Osteocyte (in vitro differentiated cells): Measurements from ENCODE around the gene PLA2R1. TPM values are rescaled to one million over a fixed set of nuclear protein-coding genes. Genes with fewer than 3 reads are reported as not detected.

Experiments used
- DNase-seq: peaks from one replicate; pipeline ENCODE4 v3.0.0; 2021; ENCODE audit warnings: mixed read lengths; ENCODE audit not compliant: unreplicated experiment; ENCODE audit errors: extremely low spot score
- H3K27ac Mint-ChIP-seq: one replicate; pipeline ENCODE4 v1.8.0; 2021; ENCODE audit warnings: mild to moderate bottlenecking, mixed read lengths; ENCODE audit not compliant: unreplicated experiment
- H3K27me3 Mint-ChIP-seq: one replicate; pipeline ENCODE4 v1.8.0; 2021; ENCODE audit warnings: mixed read lengths; ENCODE audit not compliant: unreplicated experiment
- H3K36me3 Mint-ChIP-seq: one replicate; pipeline ENCODE4 v1.8.0; 2021; ENCODE audit warnings: mixed read lengths; ENCODE audit not compliant: unreplicated experiment
- H3K4me1 Mint-ChIP-seq: one replicate; pipeline ENCODE4 v1.8.0; 2021; ENCODE audit warnings: mixed read lengths; ENCODE audit not compliant: unreplicated experiment
- H3K4me3 Mint-ChIP-seq: one replicate; pipeline ENCODE4 v1.8.0; 2021; ENCODE audit warnings: mild to moderate bottlenecking, moderate library complexity, mixed read lengths; ENCODE audit not compliant: unreplicated experiment
- H3K9me3 Mint-ChIP-seq: one replicate; pipeline ENCODE4 v1.8.0; 2021; ENCODE audit warnings: mixed read lengths; ENCODE audit not compliant: unreplicated experiment
- total RNA-seq: library from RNA; stranded (reverse); gene quantifications from 2 replicates; pipeline ENCODE4 v1.2.1, GENCODE V29; 2021
- TF ChIP-seq, protein P1 (sequence below): fragments of 200-600 bp; sonication (generic); IDR thresholded peaks from 2 replicates; pipeline ENCODE4 v1.5.0; 2021; ENCODE audit warnings: antibody characterized with exemption, mild to moderate bottlenecking, moderate library complexity

The PLA2R1 gene
- total RNA-seq, 1 donor from 2014 or later: 78.9 TPM

GRCh38 chr2:159897081-159897480 lies 165.3 kb downstream of the PLA2R1 start:
- H3K27ac Mint-ChIP-seq: no peak overlapping the region
- TF ChIP-seq, protein P1, sequence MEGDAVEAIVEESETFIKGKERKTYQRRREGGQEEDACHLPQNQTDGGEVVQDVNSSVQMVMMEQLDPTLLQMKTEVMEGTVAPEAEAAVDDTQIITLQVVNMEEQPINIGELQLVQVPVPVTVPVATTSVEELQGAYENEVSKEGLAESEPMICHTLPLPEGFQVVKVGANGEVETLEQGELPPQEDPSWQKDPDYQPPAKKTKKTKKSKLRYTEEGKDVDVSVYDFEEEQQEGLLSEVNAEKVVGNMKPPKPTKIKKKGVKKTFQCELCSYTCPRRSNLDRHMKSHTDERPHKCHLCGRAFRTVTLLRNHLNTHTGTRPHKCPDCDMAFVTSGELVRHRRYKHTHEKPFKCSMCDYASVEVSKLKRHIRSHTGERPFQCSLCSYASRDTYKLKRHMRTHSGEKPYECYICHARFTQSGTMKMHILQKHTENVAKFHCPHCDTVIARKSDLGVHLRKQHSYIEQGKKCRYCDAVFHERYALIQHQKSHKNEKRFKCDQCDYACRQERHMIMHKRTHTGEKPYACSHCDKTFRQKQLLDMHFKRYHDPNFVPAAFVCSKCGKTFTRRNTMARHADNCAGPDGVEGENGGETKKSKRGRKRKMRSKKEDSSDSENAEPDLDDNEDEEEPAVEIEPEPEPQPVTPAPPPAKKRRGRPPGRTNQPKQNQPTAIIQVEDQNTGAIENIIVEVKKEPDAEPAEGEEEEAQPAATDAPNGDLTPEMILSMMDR: no peak
- no peak for DNase-seq
- no peaks in the 10 kb centered on the region for H3K4me1 Mint-ChIP-seq
- no peaks in the 10 kb centered on the region for H3K9me3 Mint-ChIP-seq
- no peak overlapping the region for H3K4me3 Mint-ChIP-seq
- no peaks in the 10 kb centered on the region for H3K36me3 Mint-ChIP-seq
- H3K27me3 Mint-ChIP-seq: peaks cover 24% of the 10 kb centered on the region

DNA sequence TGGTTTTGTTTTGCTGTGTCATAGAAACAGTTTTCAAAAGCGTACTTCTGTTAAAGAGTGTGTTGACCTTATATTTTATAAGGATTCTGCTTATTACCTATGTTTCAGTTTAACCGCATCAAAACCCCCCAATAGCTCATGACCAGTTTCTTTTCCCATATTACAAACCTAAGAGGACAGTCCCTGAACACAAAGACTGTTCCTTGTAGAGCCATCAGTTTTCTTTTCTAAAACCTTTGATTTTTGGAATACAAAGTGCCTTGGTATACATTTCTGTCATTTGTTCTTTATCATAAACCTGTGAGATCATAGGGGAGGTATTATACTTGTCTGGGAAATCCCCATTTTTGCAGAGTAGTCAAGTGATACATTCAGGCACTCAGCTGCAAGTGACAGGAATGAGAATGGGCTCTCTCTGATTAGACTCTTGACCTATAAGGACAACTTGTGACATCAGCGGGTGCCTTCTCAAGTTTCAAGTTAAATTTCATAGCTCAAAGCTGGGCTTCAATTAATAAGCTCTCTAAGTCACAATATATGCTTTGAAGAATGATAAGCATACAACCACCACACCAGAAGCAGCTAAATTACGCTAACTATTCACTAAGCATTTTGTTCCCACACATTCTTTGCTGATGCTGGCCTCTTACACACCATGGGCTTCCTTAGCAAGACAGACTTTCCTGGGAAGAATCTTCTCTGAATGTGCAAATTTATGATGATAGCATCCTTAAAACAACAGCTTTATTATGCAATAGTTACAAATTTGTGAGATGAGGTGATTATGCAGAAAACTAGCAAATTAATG lies 167.0 kb downstream of the PLA2R1 start:
- Mint-ChIP-seq H3K27ac (no peak overlapping the region), H3K9me3 (no peaks in the 10 kb centered on the region), H3K27me3 (peaks cover 19% of the 10 kb centered on the region), H3K4me1 (no peaks in the 10 kb centered on the region), H3K36me3 (no peaks in the 10 kb centered on the region), H3K4me3 (no peak overlapping the region)
- TF ChIP-seq, protein P1: no peak
- no peak for DNase-seq

- H3K27ac Mint-ChIP-seq: no peak overlapping the region
- H3K9me3 Mint-ChIP-seq: no peaks in the 10 kb centered on the region
- TF ChIP-seq, protein P1: no peak
- no peaks in the 10 kb centered on the region for H3K4me1 Mint-ChIP-seq
- H3K36me3 Mint-ChIP-seq: no peaks in the 10 kb centered on the region
- H3K27me3 Mint-ChIP-seq: peaks cover 21% of the 10 kb centered on the region
- no peak for DNase-seq
- H3K4me3 Mint-ChIP-seq: no peak overlapping the region
Measured at GRCh38 chr2:159894145-159894838, 168.1 kb downstream of the PLA2R1 start.

- TF ChIP-seq, protein P1: no peak
- H3K9me3 Mint-ChIP-seq: no peaks in the 10 kb centered on the region
- peaks cover 20% of the 10 kb centered on the region for H3K27me3 Mint-ChIP-seq
- no peaks in the 10 kb centered on the region for H3K4me1 Mint-ChIP-seq
- H3K27ac Mint-ChIP-seq: no peak overlapping the region
- no peaks in the 10 kb centered on the region for H3K36me3 Mint-ChIP-seq
- no peak for DNase-seq
- no peak overlapping the region for H3K4me3 Mint-ChIP-seq
Measured at GRCh38 chr2:159892990-159893810, 169.2 kb downstream of the PLA2R1 start.
